ENCODE results near the gene FAM216A. TPM values are rescaled to one million over a fixed set of nuclear protein-coding genes. Genes with fewer than 3 reads are reported as not detected.

The FAM216A gene

DNA sequence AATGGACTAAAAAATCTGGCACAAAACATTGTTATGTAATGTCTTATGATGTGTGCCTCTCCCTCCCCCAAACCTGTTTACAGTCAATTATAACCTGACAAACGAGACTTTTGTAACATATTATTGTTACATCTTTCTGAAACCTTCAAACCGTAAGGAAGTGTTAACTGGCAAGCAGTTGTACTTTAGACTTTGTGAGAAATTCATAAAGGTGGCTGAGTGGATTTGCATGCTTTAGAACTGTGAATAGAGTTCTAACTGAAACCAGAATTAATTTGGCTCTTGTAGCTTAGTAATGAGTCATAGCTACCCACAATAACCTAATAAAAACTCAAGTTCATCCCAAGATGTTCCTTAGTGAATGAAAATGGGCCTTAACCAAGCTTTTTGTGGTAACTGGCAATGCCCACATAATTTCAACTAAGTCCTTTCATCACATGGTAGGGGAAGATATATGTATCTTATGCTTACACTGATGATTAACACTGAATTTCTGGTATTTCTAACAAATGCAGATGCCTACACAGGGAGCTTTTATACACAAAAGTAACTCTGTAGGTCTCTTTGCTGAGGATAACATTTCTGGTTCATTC, 63.2 kb downstream of the FAM216A start:
- no peak overlapping the region for H3K4me2 ChIP-seq (ENCODE audit: low read length)
- no peaks in the 10 kb centered on the region for H3K27me3 ChIP-seq (ENCODE audit: control insufficient read depth, insufficient read depth, low read length)
- H3K9ac ChIP-seq (ENCODE audit: low read depth, low read length): no peak overlapping the region
- peaks cover 23% of the 10 kb centered on the region for H3K36me3 ChIP-seq (ENCODE audit: insufficient read depth, low read length)
- H3K4me3 ChIP-seq (ENCODE audit: low read length): no peak overlapping the region
- no peaks in the 10 kb centered on the region for H3K9me3 ChIP-seq (replicated peaks; ENCODE audit: low read length)
- peaks cover 18% of the 10 kb centered on the region for H3K4me1 ChIP-seq (ENCODE audit: control insufficient read depth, insufficient read depth, low read length)

DNA sequence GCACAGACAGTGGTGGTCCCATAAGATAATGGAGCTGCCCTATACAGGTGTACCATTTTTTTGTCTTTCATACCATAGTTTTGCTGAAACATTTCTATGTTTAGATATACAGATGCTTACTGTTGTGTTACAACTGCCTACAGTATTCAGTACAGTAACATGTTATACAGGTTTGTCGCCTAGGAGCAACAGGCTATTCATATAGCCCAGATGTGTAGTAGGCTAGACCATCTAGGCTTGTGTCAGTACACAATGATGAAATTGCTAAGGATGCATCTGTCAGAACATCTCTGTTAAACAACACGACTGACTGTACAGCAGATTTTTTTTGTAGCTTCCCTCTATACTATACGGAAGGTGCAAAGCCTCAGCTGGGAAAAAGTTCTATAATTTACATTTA, 64.0 kb downstream of the FAM216A start:
- H3K4me3 ChIP-seq (ENCODE audit: low read length): no peak overlapping the region
- H3K9me3 ChIP-seq (replicated peaks; ENCODE audit: low read length): no peaks in the 10 kb centered on the region
- peaks cover 23% of the 10 kb centered on the region for H3K36me3 ChIP-seq (ENCODE audit: insufficient read depth, low read length)
- H3K4me2 ChIP-seq (ENCODE audit: low read length): no peak overlapping the region
- H3K27me3 ChIP-seq (ENCODE audit: control insufficient read depth, insufficient read depth, low read length): no peaks in the 10 kb centered on the region
- H3K9ac ChIP-seq (ENCODE audit: low read depth, low read length): no peak overlapping the region
- H3K4me1 ChIP-seq (ENCODE audit: control insufficient read depth, insufficient read depth, low read length): peaks cover 26% of the 10 kb centered on the region

DNA sequence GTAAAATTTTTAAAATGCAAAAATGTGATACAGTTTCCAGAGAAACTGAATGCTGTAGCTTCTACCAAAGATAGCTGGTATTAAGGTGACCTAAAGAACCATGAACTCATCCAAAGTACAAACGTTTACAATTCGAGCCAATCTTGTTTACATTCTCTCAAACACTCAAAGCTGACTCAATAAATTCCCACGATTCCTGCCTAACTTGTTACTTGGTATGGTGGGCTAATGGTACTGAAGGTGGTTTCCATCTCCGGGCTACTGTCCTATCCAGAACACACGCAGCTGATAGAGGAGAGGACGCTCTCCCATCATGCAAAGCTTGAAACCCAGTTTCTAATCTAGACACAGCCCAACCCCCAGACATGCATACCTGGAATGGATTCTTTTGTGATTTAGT, 65.0 kb downstream of the FAM216A start:
- H3K36me3 ChIP-seq (ENCODE audit: insufficient read depth, low read length): peaks cover 25% of the 10 kb centered on the region

DNA sequence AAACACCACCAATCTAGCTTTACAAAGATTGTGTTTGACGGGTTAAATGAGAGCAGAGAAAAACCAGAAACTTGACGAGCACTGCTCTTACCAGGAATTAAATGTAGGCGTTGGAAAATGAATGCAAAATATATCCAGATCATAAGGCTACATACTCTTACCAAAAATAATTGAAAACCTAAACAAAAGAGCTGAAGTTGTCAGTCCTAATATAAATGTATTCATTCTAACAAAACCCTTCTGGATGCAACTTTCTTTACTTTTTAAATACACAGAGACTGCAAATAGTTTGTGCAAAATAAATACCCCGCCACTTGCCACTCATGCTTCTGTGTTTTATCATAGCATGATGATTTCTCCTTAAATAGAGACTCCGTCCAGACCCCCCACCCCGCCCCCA, 66.2 kb downstream of the FAM216A start:
- H3K27me3 ChIP-seq (ENCODE audit: control insufficient read depth, insufficient read depth, low read length): no peaks in the 10 kb centered on the region
- no peak overlapping the region for H3K4me2 ChIP-seq (ENCODE audit: low read length)
- H3K9ac ChIP-seq (ENCODE audit: low read depth, low read length): no peak overlapping the region
- H3K4me3 ChIP-seq (ENCODE audit: low read length): no peak overlapping the region
- peaks cover 36% of the 10 kb centered on the region for H3K36me3 ChIP-seq (ENCODE audit: insufficient read depth, low read length)
- H3K4me1 ChIP-seq (ENCODE audit: control insufficient read depth, insufficient read depth, low read length): peaks cover 37% of the 10 kb centered on the region
- no peaks in the 10 kb centered on the region for H3K9me3 ChIP-seq (replicated peaks; ENCODE audit: low read length)

More for the DNA sequence above, 65.0 kb downstream of the FAM216A start:
- Histone ChIP-seq H3K27me3 (ENCODE audit: control insufficient read depth, insufficient read depth, low read length) (no peaks in the 10 kb centered on the region), H3K4me2 (ENCODE audit: low read length) (no peak overlapping the region), H3K9ac (ENCODE audit: low read depth, low read length) (no peak overlapping the region), H3K4me1 (ENCODE audit: control insufficient read depth, insufficient read depth, low read length) (peaks cover 30% of the 10 kb centered on the region), H3K4me3 (ENCODE audit: low read length) (no peak overlapping the region), H3K9me3 (replicated peaks; ENCODE audit: low read length) (no peaks in the 10 kb centered on the region)

DNA sequence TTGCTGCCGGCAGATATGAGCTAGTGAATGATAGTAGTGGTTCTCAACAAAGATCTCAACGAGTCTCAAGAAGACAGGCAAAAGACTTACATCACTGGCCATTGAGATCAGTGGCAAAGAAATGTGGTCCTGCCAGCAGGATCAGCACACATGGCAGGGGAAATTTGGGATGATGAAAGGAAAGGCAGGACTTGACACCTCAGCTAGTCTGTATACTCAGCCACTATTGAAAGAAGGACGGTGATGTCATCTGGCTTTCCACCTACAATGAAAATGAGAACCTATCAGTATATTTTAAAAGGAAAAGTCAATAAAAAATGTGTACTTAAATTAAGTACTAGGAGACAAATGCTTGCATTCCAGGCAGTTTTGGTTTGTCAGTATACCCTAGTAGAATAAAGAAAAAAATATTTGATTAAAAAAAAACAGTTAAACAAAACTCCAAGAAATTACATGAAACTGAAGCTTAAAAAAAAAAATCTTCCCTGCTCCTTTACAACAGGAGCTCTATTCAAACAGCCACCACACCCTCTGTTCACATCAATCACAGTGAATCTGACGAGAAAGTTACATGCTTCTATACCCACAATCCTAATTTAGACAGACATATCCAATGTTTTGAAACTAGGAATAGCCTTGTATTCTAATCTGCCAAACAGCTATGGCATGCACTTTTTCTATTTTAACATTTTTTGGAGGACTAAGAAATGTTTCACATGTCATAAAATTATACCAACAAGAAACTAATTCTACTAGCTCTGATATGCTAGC, 68.4 kb downstream of the FAM216A start:
- peaks cover 32% of the 10 kb centered on the region for H3K36me3 ChIP-seq (ENCODE audit: insufficient read depth, low read length)
- peak overlapping the region; percentile 12 for H3K4me2 ChIP-seq (ENCODE audit: low read length)
- no peak overlapping the region for H3K9ac ChIP-seq (ENCODE audit: low read depth, low read length)
- no peak overlapping the region for H3K4me3 ChIP-seq (ENCODE audit: low read length)
- no peaks in the 10 kb centered on the region for H3K9me3 ChIP-seq (replicated peaks; ENCODE audit: low read length)
- H3K27me3 ChIP-seq (ENCODE audit: control insufficient read depth, insufficient read depth, low read length): no peaks in the 10 kb centered on the region
- H3K4me1 ChIP-seq (ENCODE audit: control insufficient read depth, insufficient read depth, low read length): peaks cover 33% of the 10 kb centered on the region

DNA sequence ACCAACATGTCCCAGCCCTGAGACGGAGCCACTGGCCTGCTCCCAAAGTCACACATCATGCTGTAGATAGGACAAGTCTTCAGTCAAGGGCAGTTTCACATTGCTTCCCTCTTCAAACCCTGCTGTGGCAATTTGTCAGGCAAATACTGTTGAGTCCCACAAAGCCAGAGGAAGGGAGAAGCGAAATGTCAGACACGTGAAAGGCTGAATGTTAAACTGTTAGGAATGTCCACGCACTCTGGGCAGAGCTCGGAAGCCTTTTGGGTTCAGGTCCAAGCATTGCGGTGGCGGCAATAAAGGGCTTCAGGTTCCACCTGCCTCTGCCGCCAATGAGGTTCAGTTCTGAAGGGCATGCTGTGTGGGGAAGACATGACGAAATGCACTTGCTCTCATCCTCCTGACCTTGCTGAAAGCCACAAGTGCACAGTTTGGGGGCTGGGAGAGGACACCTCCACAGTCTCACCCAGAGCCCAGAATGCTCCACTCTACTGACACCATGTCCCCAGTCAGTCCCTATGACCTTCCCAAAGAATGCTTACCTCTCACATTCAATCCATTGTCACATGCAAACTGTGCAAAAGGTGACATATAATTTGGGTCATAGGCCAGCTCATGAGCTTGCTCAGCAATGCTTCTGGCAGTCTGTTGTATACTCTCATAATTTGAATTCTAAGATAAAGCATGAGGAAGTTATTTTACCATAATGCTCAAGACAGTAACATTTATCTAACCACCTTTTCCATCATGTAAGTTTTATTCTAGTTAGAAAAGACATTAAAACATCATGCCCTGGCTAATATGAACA, 69.2 kb downstream of the FAM216A start:
- Histone ChIP-seq H3K4me2 (ENCODE audit: low read length) (peak overlapping the region; percentile 12), H3K4me3 (ENCODE audit: low read length) (no peak overlapping the region), H3K9ac (ENCODE audit: low read depth, low read length) (no peak overlapping the region), H3K9me3 (replicated peaks; ENCODE audit: low read length) (no peaks in the 10 kb centered on the region), H3K36me3 (ENCODE audit: insufficient read depth, low read length) (peaks cover 32% of the 10 kb centered on the region), H3K4me1 (ENCODE audit: control insufficient read depth, insufficient read depth, low read length) (peaks cover 28% of the 10 kb centered on the region), H3K27me3 (ENCODE audit: control insufficient read depth, insufficient read depth, low read length) (no peaks in the 10 kb centered on the region)

DNA sequence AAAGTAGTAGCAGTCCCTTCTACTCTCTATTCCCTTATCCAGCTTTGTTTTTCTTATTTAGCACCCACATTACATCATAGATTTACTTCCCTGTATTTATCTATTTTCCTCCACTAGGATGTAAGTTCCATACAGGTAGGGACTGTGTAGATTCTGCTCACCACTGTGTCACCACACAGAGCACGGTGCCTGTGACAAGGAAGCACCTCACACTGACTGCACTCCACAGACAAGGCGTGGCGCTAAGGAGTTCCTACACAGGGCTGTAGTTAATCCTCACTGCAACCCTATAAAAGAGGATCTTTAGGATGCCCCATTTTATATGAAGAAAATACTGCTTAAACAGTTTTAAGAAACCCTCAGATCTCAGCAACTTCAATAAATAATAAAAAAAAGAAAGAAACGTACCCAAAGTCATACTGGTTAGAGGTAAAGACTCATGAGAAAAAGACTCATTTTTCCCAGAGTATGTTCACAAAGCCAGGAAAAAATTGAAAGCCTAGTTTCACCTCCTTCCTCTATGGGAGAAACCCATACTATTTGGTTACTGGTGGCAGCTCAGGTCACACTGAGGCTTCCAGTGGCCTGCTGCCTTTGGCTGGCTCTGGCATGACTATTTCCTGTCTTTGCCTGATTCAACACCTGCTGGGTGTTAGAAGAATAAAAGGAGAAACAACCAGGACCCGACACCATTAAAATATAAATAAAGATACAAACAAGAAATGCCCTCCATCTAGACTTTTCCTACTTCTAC, 70.4 kb downstream of the FAM216A start:
- Histone ChIP-seq H3K4me2 (ENCODE audit: low read length) (no peak overlapping the region), H3K27me3 (ENCODE audit: control insufficient read depth, insufficient read depth, low read length) (no peaks in the 10 kb centered on the region), H3K9me3 (replicated peaks; ENCODE audit: low read length) (no peaks in the 10 kb centered on the region), H3K4me1 (ENCODE audit: control insufficient read depth, insufficient read depth, low read length) (peaks cover 38% of the 10 kb centered on the region), H3K36me3 (ENCODE audit: insufficient read depth, low read length) (peaks cover 28% of the 10 kb centered on the region), H3K9ac (ENCODE audit: low read depth, low read length) (no peak overlapping the region), H3K4me3 (ENCODE audit: low read length) (no peak overlapping the region)

Small RNA genes lying within 50 kb of the gene (small RNA-seq; reads per million reads assigned to genes)
- not detected for gene RF00278
